ENCODE measurements around the gene NUBP2. TPM values are rescaled to one million over a fixed set of nuclear protein-coding genes. Genes with fewer than 3 reads are reported as not detected.

NUBP2 gene
- total and polyA plus RNA-seq, 2 donors (not counting 1 experiment from before 2014, with no cell fraction given): 13.5 to 43.6 TPM

DNA sequence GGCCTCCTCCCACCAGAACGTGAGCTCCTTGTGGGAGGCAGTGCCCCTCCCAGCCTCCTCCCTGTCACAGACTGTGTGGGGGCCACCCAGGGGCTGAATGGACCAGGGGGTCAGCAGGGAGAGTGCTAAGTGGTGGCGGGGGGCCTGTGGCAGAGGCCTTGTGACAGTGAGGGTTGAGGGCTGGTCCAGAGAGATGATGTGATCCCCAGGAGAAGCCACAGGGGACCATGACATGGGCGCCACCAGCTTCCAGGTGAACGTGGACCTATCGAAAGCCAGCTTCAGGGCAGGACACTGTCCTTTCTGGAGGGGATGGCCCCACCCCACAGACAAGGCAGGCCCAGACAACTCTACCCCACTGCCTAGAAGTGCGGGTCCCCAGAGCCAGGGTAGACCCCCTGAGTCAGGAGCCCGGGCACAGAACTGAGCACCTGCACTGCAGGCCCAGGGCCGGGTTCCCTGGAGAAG is 3.5 kb upstream of the NUBP2 start:
- Histone ChIP-seq H3K9me3 (ENCODE audit: control insufficient read depth, insufficient read depth, low read depth, low read length) (no peaks in the 10 kb centered on the region), H3K27ac (ENCODE audit: insufficient read depth, low read length) (no peak overlapping the region), H4K20me1 (ENCODE audit: control insufficient read depth, extremely low read depth, insufficient read depth, low read length) (no peaks in the 10 kb centered on the region), H3K4me2 (ENCODE audit: extremely low read depth, insufficient read depth, low read length) (no peak overlapping the region), H3K27me3 (ENCODE audit: control insufficient read depth, insufficient read depth, low read length) (no peaks in the 10 kb centered on the region), H2AFZ (ENCODE audit: low read length) (no peak overlapping the region), H3K4me3 (replicated peaks in 1 of 4; ENCODE audit: control extremely low read depth in 1 of 4, insufficient read depth in 1 of 4, low read depth in 3 of 4, low read length in 4 of 4) (no peak overlapping the region), H3K4me1 (ENCODE audit: control insufficient read depth, extremely low read depth, insufficient read depth, low read length) (peaks cover 7% of the 10 kb centered on the region), H3K9ac (ENCODE audit: insufficient read depth, low read length) (no peak overlapping the region), H3K36me3 (ENCODE audit: control insufficient read depth, insufficient read depth, low read length) (peaks cover 22% of the 10 kb centered on the region), H3K79me2 (ENCODE audit: control insufficient read depth, insufficient read depth, low read length) (peaks cover 19% of the 10 kb centered on the region)
- TF ChIP-seq, protein P1, sequence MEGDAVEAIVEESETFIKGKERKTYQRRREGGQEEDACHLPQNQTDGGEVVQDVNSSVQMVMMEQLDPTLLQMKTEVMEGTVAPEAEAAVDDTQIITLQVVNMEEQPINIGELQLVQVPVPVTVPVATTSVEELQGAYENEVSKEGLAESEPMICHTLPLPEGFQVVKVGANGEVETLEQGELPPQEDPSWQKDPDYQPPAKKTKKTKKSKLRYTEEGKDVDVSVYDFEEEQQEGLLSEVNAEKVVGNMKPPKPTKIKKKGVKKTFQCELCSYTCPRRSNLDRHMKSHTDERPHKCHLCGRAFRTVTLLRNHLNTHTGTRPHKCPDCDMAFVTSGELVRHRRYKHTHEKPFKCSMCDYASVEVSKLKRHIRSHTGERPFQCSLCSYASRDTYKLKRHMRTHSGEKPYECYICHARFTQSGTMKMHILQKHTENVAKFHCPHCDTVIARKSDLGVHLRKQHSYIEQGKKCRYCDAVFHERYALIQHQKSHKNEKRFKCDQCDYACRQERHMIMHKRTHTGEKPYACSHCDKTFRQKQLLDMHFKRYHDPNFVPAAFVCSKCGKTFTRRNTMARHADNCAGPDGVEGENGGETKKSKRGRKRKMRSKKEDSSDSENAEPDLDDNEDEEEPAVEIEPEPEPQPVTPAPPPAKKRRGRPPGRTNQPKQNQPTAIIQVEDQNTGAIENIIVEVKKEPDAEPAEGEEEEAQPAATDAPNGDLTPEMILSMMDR (conservative IDR thresholded peaks at IDR 0.05 in 1 of 2, IDR thresholded peaks at IDR 0.05 in 1 of 2; ENCODE audit: low read depth in 1 of 2, low read length in 2 of 2): no peak
- TF ChIP-seq EZH2 (IDR thresholded peaks at IDR 0.05; ENCODE audit: low read length, missing control alignments): no peak
- DNase-seq (ENCODE audit: low read depth in 2 of 2): no peak

GRCh38 chr16:1779741-1780676 is 2.8 kb upstream of the NUBP2 start:
- Histone ChIP-seq H3K36me3 (ENCODE audit: control insufficient read depth, insufficient read depth, low read length) (peaks cover 19% of the 10 kb centered on the region), H3K4me1 (ENCODE audit: control insufficient read depth, extremely low read depth, insufficient read depth, low read length) (peaks cover 2% of the 10 kb centered on the region), H3K79me2 (ENCODE audit: control insufficient read depth, insufficient read depth, low read length) (peaks cover 18% of the 10 kb centered on the region), H3K27ac (ENCODE audit: insufficient read depth, low read length) (no peak overlapping the region), H4K20me1 (ENCODE audit: control insufficient read depth, extremely low read depth, insufficient read depth, low read length) (no peaks in the 10 kb centered on the region), H3K4me2 (ENCODE audit: extremely low read depth, insufficient read depth, low read length) (no peak overlapping the region), H3K27me3 (ENCODE audit: control insufficient read depth, insufficient read depth, low read length) (no peaks in the 10 kb centered on the region), H2AFZ (ENCODE audit: low read length) (no peak overlapping the region), H3K9ac (ENCODE audit: insufficient read depth, low read length) (no peak overlapping the region), H3K4me3 (replicated peaks in 1 of 4; ENCODE audit: control extremely low read depth in 1 of 4, insufficient read depth in 1 of 4, low read depth in 3 of 4, low read length in 4 of 4) (no peak overlapping the region), H3K9me3 (ENCODE audit: control insufficient read depth, insufficient read depth, low read depth, low read length) (no peaks in the 10 kb centered on the region)
- DNase-seq (ENCODE audit: low read depth in 2 of 2): no peak
- TF ChIP-seq EZH2 (IDR thresholded peaks at IDR 0.05; ENCODE audit: low read length, missing control alignments): no peak
- TF ChIP-seq, protein P1 (conservative IDR thresholded peaks at IDR 0.05 in 1 of 2, IDR thresholded peaks at IDR 0.05 in 1 of 2; ENCODE audit: low read depth in 1 of 2, low read length in 2 of 2): no peak

GRCh38 chr16:1780677-1781072 is 2.1 kb upstream of the NUBP2 start:
- peaks cover 19% of the 10 kb centered on the region for H3K79me2 ChIP-seq (ENCODE audit: control insufficient read depth, insufficient read depth, low read length)
- no peak for DNase-seq (ENCODE audit: low read depth in 2 of 2)
- H3K4me3 ChIP-seq (replicated peaks in 1 of 4; ENCODE audit: control extremely low read depth in 1 of 4, insufficient read depth in 1 of 4, low read depth in 3 of 4, low read length in 4 of 4): no peak overlapping the region

More at GRCh38 chr16:1780677-1781072, 2.1 kb upstream of the NUBP2 start:
- Histone ChIP-seq H3K9ac (ENCODE audit: insufficient read depth, low read length) (no peak overlapping the region), H3K27me3 (ENCODE audit: control insufficient read depth, insufficient read depth, low read length) (no peaks in the 10 kb centered on the region), H3K36me3 (ENCODE audit: control insufficient read depth, insufficient read depth, low read length) (peaks cover 15% of the 10 kb centered on the region), H3K4me2 (ENCODE audit: extremely low read depth, insufficient read depth, low read length) (peak overlapping the region; percentile 86), H3K27ac (ENCODE audit: insufficient read depth, low read length) (no peak overlapping the region), H3K9me3 (ENCODE audit: control insufficient read depth, insufficient read depth, low read depth, low read length) (no peaks in the 10 kb centered on the region), H3K4me1 (ENCODE audit: control insufficient read depth, extremely low read depth, insufficient read depth, low read length) (peaks cover 2% of the 10 kb centered on the region), H2AFZ (ENCODE audit: low read length) (no peak overlapping the region), H4K20me1 (ENCODE audit: control insufficient read depth, extremely low read depth, insufficient read depth, low read length) (no peaks in the 10 kb centered on the region)
- no peak for TF ChIP-seq EZH2 (IDR thresholded peaks at IDR 0.05; ENCODE audit: low read length, missing control alignments)
- TF ChIP-seq, protein P1 (conservative IDR thresholded peaks at IDR 0.05 in 1 of 2, IDR thresholded peaks at IDR 0.05 in 1 of 2; ENCODE audit: low read depth in 1 of 2, low read length in 2 of 2): no peak

All from fibroblast of lung (primary cell).